ENCODE results near the gene FAM222B.
"Not testable (repeated sequence)": the region's sequence is repeated elsewhere in the genome, so short reads cannot be mapped to it uniquely, and the experiment has no call there.

The FAM222B gene

GRCh38 chr17:28724500-28725165, 118.0 kb downstream of the FAM222B start (continued):
- TF ChIP-seq PRDM6 (tag by site-specific recombination; IDR thresholded peaks at IDR 0.05) (peak; percentile 85), ZFP3 (tag by site-specific recombination; IDR thresholded peaks at IDR 0.05; ENCODE audit: low read depth) (no peak), PRDM4 (tag by site-specific recombination; IDR thresholded peaks at IDR 0.05) (peak; percentile 73)

GRCh38 chr17:28723836-28724499, 118.6 kb downstream of the FAM222B start:
- ChIA-PET POLR2A (interaction anchor here (1.5 to 6.7 kb wide), 9 partner anchors 8 to 229 kb away, joined by 3 to 448 read pairs (median 38); partner anchors contain the start of genes BLTP2, PHF12, PROCA1 and SDF2), CTCF (interaction anchor here (13.6 kb wide), 1 partner anchor 23 kb away, joined by 445 read pairs; the partner anchor contains the start of gene TRAF4)
- Histone ChIP-seq H3K36me3 (ENCODE audit: control insufficient read depth in 2 of 2, insufficient read depth in 1 of 2, low read length in 2 of 2) (peaks cover 26 to 53% of the 10 kb centered on the region in 2 experiments), H3K27ac (ENCODE audit: extremely low read depth, low read depth, low read length) (peak overlapping the region; percentile 99), H3K4me1 (ENCODE audit: control insufficient read depth, insufficient read depth, low read length) (peaks cover 12% of the 10 kb centered on the region; the same call in 1 of the 2 replicates)
- peak; percentile 26; the same call in 1 of the 2 replicates for TF ChIP-seq ZFHX2 (tag by site-specific recombination; conservative IDR thresholded peaks at IDR 0.05)
- TF ChIP-seq ZNF449 (tag by site-specific recombination; IDR thresholded peaks at IDR 0.05), result peak; percentile 93; the same call in 1 of the 2 replicates
- H3K4me3 ChIP-seq (ENCODE audit: low read depth, low read length); H3K9me3 ChIP-seq (ENCODE audit: control insufficient read depth, insufficient read depth, low read depth, low read length): not testable (repeated sequence)

GRCh38 chr17:28723159-28723835, 119.3 kb downstream of the FAM222B start:
- POLR2A ChIA-PET, result interaction anchor here (0.7 to 6.7 kb wide), 5 partner anchors 10 to 455 kb away, joined by 3 to 448 read pairs (median 29); partner anchors contain the start of genes PROCA1, SDF2, SUPT6H and TRAF4
- Histone ChIP-seq H3K4me1 (ENCODE audit: control insufficient read depth, insufficient read depth, low read length) (peaks cover 17% of the 10 kb centered on the region), H3K27ac (ENCODE audit: extremely low read depth, low read depth, low read length) (peak overlapping the region; percentile 90), H3K36me3 (ENCODE audit: control insufficient read depth in 2 of 2, insufficient read depth in 1 of 2, low read length in 2 of 2) (peaks cover 26 to 53% of the 10 kb centered on the region in 2 experiments), H3K9me3 (ENCODE audit: control insufficient read depth, insufficient read depth, low read depth, low read length) (no peaks in the 10 kb centered on the region), H3K4me3 (ENCODE audit: low read depth, low read length) (no peak overlapping the region)
- CTCF ChIA-PET, result interaction anchor here (0.7 to 13.6 kb wide), 2 partner anchors 24 to 683 kb away, joined by 3 to 445 read pairs; partner anchors contain the start of gene TRAF4
- TF ChIP-seq ZNF398 (tag by site-specific recombination; IDR thresholded peaks at IDR 0.05) (peak; percentile 40; the same call in 1 of the 2 replicates), IKZF3 (tag by site-specific recombination; IDR thresholded peaks at IDR 0.05) (peak; percentile 54; the same call in 1 of the 2 replicates), ZNF366 (tag by site-specific recombination; conservative IDR thresholded peaks at IDR 0.05) (0 out of 2 replicates have a peak, but pooled peaks have one; percentile 29), ZBTB8A (tag by site-specific recombination; IDR thresholded peaks at IDR 0.05) (no peak), SCRT2 (tag by site-specific recombination; IDR thresholded peaks at IDR 0.05) (peak; percentile 47; the same call in 1 of the 2 replicates), EGR2 (tag by site-specific recombination; IDR thresholded peaks at IDR 0.05; ENCODE audit: low read depth) (0 out of 2 replicates have a peak, but pooled peaks have one; percentile 44), ZFHX2 (tag by site-specific recombination; conservative IDR thresholded peaks at IDR 0.05) (0 out of 2 replicates have a peak, but pooled peaks have one; percentile 31), ZNF660 (tag by site-specific recombination; IDR thresholded peaks at IDR 0.05) (no peak), PATZ1 (tag by site-specific recombination; IDR thresholded peaks at IDR 0.05) (peak; percentile 50), ZNF146 (tag by site-specific recombination; IDR thresholded peaks at IDR 0.05) (peak; percentile 76)

Data from HEK293 (cell line).